GM12878 (cell line): ENCODE data around the gene PLXDC1. TPM values are rescaled to one million over a fixed set of nuclear protein-coding genes. Genes with fewer than 3 reads are reported as not detected.

Experiments
- EGR1 ChIP-seq, 2 experiments: IDR thresholded peaks; 1 replicate in 1 of 2; 2 replicates in 1 of 2; pipeline ENCODE4 v1.6.1; 2011 to 2012; ENCODE audit warnings: low read depth in 2 of 2, low read length in 2 of 2, borderline replicate concordance in 1 of 2, mild to moderate bottlenecking in 1 of 2, moderate library complexity in 1 of 2
- ESRRA ChIP-seq: IDR thresholded peaks from 2 replicates; pipeline ENCODE4 v1.6.1; 2012; ENCODE audit warnings: mild to moderate bottlenecking, low read length, improper control_type of control experiment
- MAX ChIP-seq: IDR thresholded peaks from 2 replicates; pipeline ENCODE4 v1.6.1; 2012; ENCODE audit warnings: low read depth, low read length, improper control_type of control experiment
- NR2C2 ChIP-seq: IDR thresholded peaks from 2 replicates; pipeline ENCODE4 v1.6.1; 2011; ENCODE audit warnings: borderline replicate concordance, low read depth; ENCODE audit not compliant: control insufficient read depth, insufficient read length
- SIN3A ChIP-seq: IDR thresholded peaks from 2 replicates; pipeline ENCODE4 v1.6.1; 2012; ENCODE audit warnings: low read depth, low read length, improper control_type of control experiment
- STAT1 ChIP-seq: fragments of 450-650 bp; conservative IDR thresholded peaks from 2 replicates; pipeline ENCODE4 v1.6.1; 2014; ENCODE audit warnings: antibody characterized with exemption, mild to moderate bottlenecking
- USF2 ChIP-seq: IDR thresholded peaks from 2 replicates; pipeline ENCODE4 v1.6.1; 2011; ENCODE audit warnings: low read depth, low read length, improper control_type of control experiment, borderline replicate concordance
- ZBTB40 ChIP-seq: fragments of 450-650 bp; IDR thresholded peaks from 2 replicates; pipeline ENCODE4 v1.6.1; 2016; ENCODE audit warnings: mild to moderate bottlenecking, moderate library complexity, borderline replicate concordance
- polyA plus RNA-seq, 11 experiments: library from polyadenylated mRNA; depleted of rRNA in 4 of 11; unstranded in 6 of 11; stranded (reverse) in 5 of 11; fragments of >200 nt; fragmentation: Nextera tagmentation in 4 of 11; fragmentation: Illumina TruSeq in 1 of 11; extraction: Ambion mirVana in 4 of 11; extraction: Trizol in 1 of 11; gene quantifications; 1 replicate in 1 of 11; 2 replicates in 10 of 11; pipeline versions ENCODE4 v1.2.1 to v1.2.3, GENCODE V29; 2011 to 2016; ENCODE audit warnings: inconsistent platforms in 2 of 11, missing spikeins in 2 of 11, low read depth in 1 of 11
- total RNA-seq, 4 experiments: library from RNA; depleted of rRNA in 3 of 4; stranded (reverse); fragments of >200 nt in 3 of 4; fragmentation: Illumina TruSeq in 1 of 4; extraction: Trizol in 1 of 4; gene quantifications; 2 replicates each; pipeline versions ENCODE4 v1.2.1 to v1.2.3, GENCODE V29; 2013 to 2021

Gene PLXDC1
- total and polyA plus RNA-seq, 10 of the 15 experiments (the other 5 are each of a cell fraction or from before 2014, with no cell fraction given), result 0.03 to 0.30 (median 0.22) TPM; not detected in 7

GRCh38 chr17:39071573-39071972 lies 79.9 kb downstream of the PLXDC1 start (continued):
- TF ChIP-seq ZBTB40, result no peak
- no peak for TF ChIP-seq MAX
- no peak for TF ChIP-seq USF2
- TF ChIP-seq NR2C2, result no peak
- no peak for TF ChIP-seq SIN3A
- TF ChIP-seq ESRRA, result no peak
- TF ChIP-seq EGR1 (IDR thresholded peaks at IDR 0.05; ENCODE audit: borderline replicate concordance in 1 of 2, low read depth in 2 of 2, low read length in 2 of 2), result no peak
- no peak for TF ChIP-seq STAT1
